Kidney epithelial cell (primary cell): ENCODE measurements around the gene RLN3. TPM values are rescaled to one million over a fixed set of nuclear protein-coding genes. Genes with fewer than 3 reads are reported as not detected.

Experiments used
- DNase-seq: peaks from one replicate; pipeline ENCODE4 v3.0.0-alpha.2; 2010; ENCODE audit warnings: low read depth
- H3K27me3 ChIP-seq: 2 replicates; pipeline ENCODE4 v1.6.0; 2011; ENCODE audit warnings: low read length; ENCODE audit not compliant: control insufficient read depth, insufficient read depth
- H3K36me3 ChIP-seq: 2 replicates; pipeline ENCODE4 v1.5.1; 2011; ENCODE audit warnings: low read length; ENCODE audit not compliant: control insufficient read depth, insufficient read depth
- H3K4me3 ChIP-seq: 2 replicates; pipeline ENCODE4 v1.5.1; 2011; ENCODE audit warnings: low read depth, mild to moderate bottlenecking, control low read depth, low read length
- CTCF ChIP-seq: IDR thresholded peaks from 2 replicates; pipeline ENCODE4 v1.5.1; 2011; ENCODE audit warnings: mild to moderate bottlenecking, moderate library complexity, low read length, control low read depth, inconsistent platforms; ENCODE audit not compliant: insufficient read depth, poor library complexity, severe bottlenecking
- total RNA-seq: library from RNA; depleted of rRNA; stranded (reverse); fragments of >200 nt; gene quantifications from 2 replicates; pipeline ENCODE4 v1.2.3, GENCODE V29; 2015

RLN3 gene
- total RNA-seq, 1 donor from 2014 or later = not detected

GRCh38 chr19:14062558-14062855 is 34.6 kb downstream of the RLN3 start:
- Histone ChIP-seq H3K36me3 (no peaks in the 10 kb centered on the region), H3K27me3 (peaks cover 24% of the 10 kb centered on the region), H3K4me3 (no peak overlapping the region)
- no peak for DNase-seq
- no peak for TF ChIP-seq CTCF

GRCh38 chr19:14063105-14063504 is 35.2 kb downstream of the RLN3 start:
- Histone ChIP-seq H3K27me3 (peaks cover 22% of the 10 kb centered on the region), H3K36me3 (no peaks in the 10 kb centered on the region), H3K4me3 (no peak overlapping the region)
- DNase-seq = no peak
- TF ChIP-seq CTCF = no peak

- Histone ChIP-seq H3K27me3 (peaks cover 3% of the 10 kb centered on the region), H3K4me3 (no peak overlapping the region), H3K36me3 (no peaks in the 10 kb centered on the region)
- DNase-seq = no peak
- TF ChIP-seq CTCF = no peak
Observed at GRCh38 chr19:14066134-14066533, 38.2 kb downstream of the RLN3 start.

- no peak for DNase-seq
- no peak overlapping the region for H3K4me3 ChIP-seq
- no peak for TF ChIP-seq CTCF
- no peaks in the 10 kb centered on the region for H3K36me3 ChIP-seq
- no peaks in the 10 kb centered on the region for H3K27me3 ChIP-seq
Observed at GRCh38 chr19:14070268-14071050, 42.5 kb downstream of the RLN3 start.

GRCh38 chr19:14072535-14073260 is 44.8 kb downstream of the RLN3 start, which contains the start of gene MISP3:
MISP3 (plus strand) TSS chr19:14072786; CDS start chr19:14073310, 524 bp downstream.
- DNase-seq = no peak
- no peaks in the 10 kb centered on the region for H3K36me3 ChIP-seq
- TF ChIP-seq CTCF = no peak
- H3K4me3 ChIP-seq = peak within 1 kb of the TSS; percentile 78
- no peaks in the 10 kb centered on the region for H3K27me3 ChIP-seq
